Transverse colon (tissue), 4 donors: ENCODE measurements around the gene CBX2. TPM values are rescaled to one million over a fixed set of nuclear protein-coding genes. Genes with fewer than 3 reads are reported as not detected.

Experiments used
- DNase-seq: peaks from one replicate; pipeline ENCODE4 v3.0.0-alpha.2; 2019
- H3K27ac ChIP-seq, 4 donors: fragments of 200-600 bp; sonication (generic); 2 replicates each; pipeline ENCODE4 v1.5.1; 2016 to 2018; ENCODE audit warnings: inconsistent platforms in 4 of 4
- H3K27me3 ChIP-seq: fragments of 200-600 bp; sonication (generic); 2 replicates; pipeline ENCODE4 v1.5.1; 2017; ENCODE audit warnings: inconsistent platforms
- H3K36me3 ChIP-seq, 4 donors: fragments of 200-600 bp; sonication (generic); 2 replicates each; pipeline ENCODE4 v1.5.1; 2017 to 2019; ENCODE audit warnings: inconsistent platforms in 4 of 4
- H3K4me1 ChIP-seq, 4 donors: fragments of 200-600 bp; sonication (generic); 2 replicates each; pipeline ENCODE4 v1.5.1; 2017 to 2020; ENCODE audit warnings: inconsistent platforms in 4 of 4
- H3K4me3 ChIP-seq, 4 donors: fragments of 200-600 bp; sonication (generic); 1 replicate in 1 of 4; 2 replicates in 3 of 4; pipeline versions ENCODE4 v1.5.1 to v1.6.1; 2017 to 2019; ENCODE audit warnings: inconsistent platforms in 4 of 4
- H3K9me3 ChIP-seq, 2 donors: fragments of 200-600 bp; sonication (generic); 2 replicates each; pipeline ENCODE4 v1.5.1; 2017 to 2019; ENCODE audit warnings: inconsistent platforms in 2 of 2
- EP300 ChIP-seq: sonication (generic); formaldehyde crosslinking; IDR thresholded peaks from one replicate; pipeline ENCODE4 v1.6.1; 2017; ENCODE audit warnings: antibody characterized with exemption, low read depth
- POLR2A ChIP-seq: fragments of 450-650 bp; IDR thresholded peaks from one replicate; pipeline ENCODE4 v1.6.1; 2016; ENCODE audit warnings: antibody characterized with exemption, mild to moderate bottlenecking, moderate library complexity
- POLR2AphosphoS5 ChIP-seq, 3 donors: sonication (generic); formaldehyde crosslinking; IDR thresholded peaks; one replicate each; pipeline ENCODE4 v1.6.1; 2016; ENCODE audit warnings: antibody characterized with exemption in 3 of 3
- WGBS, 2 donors: methylation state at CpG; one replicate each; pipeline ENCODE4 v1.1.5; 2018; ENCODE audit warnings: low coverage in 1 of 2; 5-methylcytosine and 5-hydroxymethylcytosine counted together
- in situ Hi-C, 4 donors: fragments of 200-750 bp; cut with MboI; loops; one replicate each; pipeline versions ENCODE4 v1.15.0 to v1.15.1; 2017; ENCODE audit warnings: low sequenced_read_pairs in 3 of 4, low pct_ligation_motif_present in 1 of 4, low pct_unique_long_range_greater_than_20kb in 1 of 4
- intact Hi-C: fragments of 100-400 bp; cut with DNase I; formaldehyde crosslinking; loops from one replicate; pipeline ENCODE4 v1.15.1; 2023; ENCODE audit warnings: low total_unique reads
- total RNA-seq, 4 donors: library from RNA; depleted of rRNA; stranded (reverse); fragments of >200 nt; gene quantifications; one replicate each; pipeline ENCODE4 v1.1.0, GENCODE V29; 2016
- TF ChIP-seq, protein P1 (sequence below), 5 experiments: fragments of 200-600 bp in 3 of 5; fragments of 450-650 bp in 2 of 5; sonication (generic) in 3 of 5; IDR thresholded peaks; 1 replicate in 2 of 5; 2 replicates in 3 of 5; pipeline ENCODE4 v1.5.1; 2016 to 2017; ENCODE audit warnings: antibody characterized with exemption in 5 of 5, inconsistent platforms in 3 of 5, mild to moderate bottlenecking in 2 of 5, moderate library complexity in 1 of 5

CBX2 gene
- total RNA-seq, 4 donors from 2014 or later, result 0.27 to 0.64 TPM; not detected in 2

DNA sequence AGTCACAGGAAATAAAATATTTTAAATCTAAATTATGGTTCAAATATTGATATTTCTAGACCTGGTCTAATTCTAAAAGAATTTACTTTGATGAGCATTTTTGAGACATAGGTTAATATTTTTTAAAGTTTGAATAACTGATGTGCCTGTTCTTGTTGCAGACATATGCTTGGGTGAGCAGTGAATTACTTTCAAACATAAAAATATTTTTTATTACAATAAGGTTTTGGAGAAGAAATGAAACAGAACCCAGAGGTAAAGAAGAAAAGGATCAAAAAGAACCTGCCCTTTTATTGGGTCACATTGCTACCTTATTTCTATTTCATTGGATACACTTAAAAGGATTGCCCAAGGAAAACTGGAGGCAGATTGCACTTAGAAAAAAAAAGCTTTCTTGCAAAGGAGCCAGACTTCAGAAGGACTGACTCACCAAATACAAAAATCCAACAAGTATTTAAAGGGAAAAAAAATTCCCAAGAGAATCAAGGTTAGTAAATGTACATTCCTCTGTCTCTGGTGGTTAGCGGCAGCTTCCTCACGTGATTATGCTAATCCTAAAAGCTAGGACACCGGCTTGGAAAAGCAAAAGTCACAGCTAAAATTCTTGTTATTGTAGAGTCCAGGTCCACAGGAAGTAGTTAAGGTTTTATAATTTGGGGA, 28.7 kb upstream of the CBX2 start:
- TF ChIP-seq EP300 (no peak), POLR2AphosphoS5 (IDR thresholded peaks at IDR 0.05) (no peak), POLR2A (no peak)
- TF ChIP-seq, protein P1, sequence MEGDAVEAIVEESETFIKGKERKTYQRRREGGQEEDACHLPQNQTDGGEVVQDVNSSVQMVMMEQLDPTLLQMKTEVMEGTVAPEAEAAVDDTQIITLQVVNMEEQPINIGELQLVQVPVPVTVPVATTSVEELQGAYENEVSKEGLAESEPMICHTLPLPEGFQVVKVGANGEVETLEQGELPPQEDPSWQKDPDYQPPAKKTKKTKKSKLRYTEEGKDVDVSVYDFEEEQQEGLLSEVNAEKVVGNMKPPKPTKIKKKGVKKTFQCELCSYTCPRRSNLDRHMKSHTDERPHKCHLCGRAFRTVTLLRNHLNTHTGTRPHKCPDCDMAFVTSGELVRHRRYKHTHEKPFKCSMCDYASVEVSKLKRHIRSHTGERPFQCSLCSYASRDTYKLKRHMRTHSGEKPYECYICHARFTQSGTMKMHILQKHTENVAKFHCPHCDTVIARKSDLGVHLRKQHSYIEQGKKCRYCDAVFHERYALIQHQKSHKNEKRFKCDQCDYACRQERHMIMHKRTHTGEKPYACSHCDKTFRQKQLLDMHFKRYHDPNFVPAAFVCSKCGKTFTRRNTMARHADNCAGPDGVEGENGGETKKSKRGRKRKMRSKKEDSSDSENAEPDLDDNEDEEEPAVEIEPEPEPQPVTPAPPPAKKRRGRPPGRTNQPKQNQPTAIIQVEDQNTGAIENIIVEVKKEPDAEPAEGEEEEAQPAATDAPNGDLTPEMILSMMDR (IDR thresholded peaks at IDR 0.05), result no peak
- Histone ChIP-seq H3K4me3 (no peak overlapping the region), H3K27me3 (peaks cover 93% of the 10 kb centered on the region), H3K27ac (no peak overlapping the region), H3K36me3 (no peaks in the 10 kb centered on the region), H3K4me1 (peaks cover 0 to 8% (median 0%) of the 10 kb centered on the region in 4 donors), H3K9me3 (no peaks in the 10 kb centered on the region)
- in situ Hi-C loops (no loop called here), intact Hi-C loops (no loop called here)
- DNase-seq, result no peak
- WGBS, 2 donors, result 58 to 62% methylated on average over 3 of the region's 3 CpGs

DNA sequence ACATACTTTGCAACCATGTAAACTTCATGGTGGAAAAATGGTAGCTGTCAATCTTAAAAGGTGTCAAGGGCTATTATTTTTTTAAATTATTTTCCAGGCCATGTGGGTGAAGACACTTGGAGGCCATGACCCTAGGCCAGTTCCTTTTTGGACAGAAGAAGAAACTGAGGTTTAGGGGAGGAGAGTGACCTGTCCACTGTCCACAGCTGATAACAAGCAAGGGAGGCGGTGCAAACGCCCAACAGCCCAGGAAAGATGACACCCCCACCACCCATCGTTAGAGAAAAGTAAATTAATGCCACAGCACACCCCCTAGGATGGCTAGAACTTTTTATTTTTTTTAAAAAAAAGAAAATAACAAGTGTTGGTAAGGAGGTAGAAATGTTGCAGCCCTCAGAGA, 28.0 kb upstream of the CBX2 start:
- H3K4me3 ChIP-seq, result no peak overlapping the region
- TF ChIP-seq, protein P1 (IDR thresholded peaks at IDR 0.05), result no peak
- TF ChIP-seq POLR2A (no peak), POLR2AphosphoS5 (IDR thresholded peaks at IDR 0.05) (no peak), EP300 (no peak)
- H3K27ac ChIP-seq, result no peak overlapping the region
- 49% methylated on average over 3 of the region's 3 CpGs; no CpG with 5 or more reads in 1 of the 2 donors for WGBS, 2 donors
- H3K9me3 ChIP-seq, result no peaks in the 10 kb centered on the region
- in situ Hi-C loops (no loop called here), intact Hi-C loops (no loop called here)
- H3K27me3 ChIP-seq, result peaks cover 96% of the 10 kb centered on the region
- DNase-seq, result no peak
- no peaks in the 10 kb centered on the region for H3K36me3 ChIP-seq
- H3K4me1 ChIP-seq, result peaks cover 0 to 8% (median 0%) of the 10 kb centered on the region in 4 donors

DNA sequence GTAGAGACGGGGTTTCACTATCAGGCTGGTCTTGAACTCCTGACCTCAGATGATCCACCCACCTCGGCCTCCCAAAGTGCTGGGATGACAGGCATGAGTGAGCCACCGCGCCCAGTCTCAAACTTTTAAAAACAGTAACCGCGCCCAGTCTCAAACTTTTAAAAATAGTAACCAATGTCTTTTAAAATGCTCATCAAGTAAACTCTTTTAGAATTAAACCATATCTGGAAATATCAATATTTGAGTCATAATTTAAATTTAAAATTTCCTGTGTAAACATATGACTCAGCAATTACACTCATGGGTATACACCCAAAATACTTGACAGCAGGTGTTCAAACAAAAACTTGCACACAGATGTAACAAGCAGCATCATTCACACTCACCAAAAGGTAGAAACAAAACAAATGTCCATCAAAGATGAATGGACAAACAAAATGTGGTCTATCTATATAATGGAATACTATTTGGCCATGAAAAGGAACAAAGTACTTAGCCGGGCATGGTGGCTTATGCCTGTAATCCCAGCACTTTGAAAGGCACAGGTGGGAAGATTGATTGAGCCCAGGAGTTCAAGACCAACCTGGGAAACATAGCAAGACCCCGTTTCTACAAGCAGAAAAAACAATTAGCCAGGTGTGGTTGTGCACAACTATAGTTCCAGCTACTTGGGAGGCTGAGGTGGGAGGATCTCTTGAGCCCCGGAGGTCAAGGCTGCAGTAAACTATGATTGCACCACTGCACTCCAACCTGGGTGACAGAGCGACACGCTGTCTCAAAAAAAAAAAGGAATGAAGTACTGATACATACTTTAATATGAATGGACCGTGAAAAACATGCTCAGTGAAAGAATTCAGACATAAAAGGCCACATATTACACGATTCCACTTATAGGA, 27.1 kb upstream of the CBX2 start:
- no peak for DNase-seq
- no peak overlapping the region for H3K4me3 ChIP-seq
- no peak for TF ChIP-seq POLR2AphosphoS5 (IDR thresholded peaks at IDR 0.05)
- no peak for TF ChIP-seq POLR2A
- TF ChIP-seq EP300, result no peak
- TF ChIP-seq, protein P1 (IDR thresholded peaks at IDR 0.05), result no peak
- H3K9me3 ChIP-seq, result no peaks in the 10 kb centered on the region
- peaks cover 98% of the 10 kb centered on the region for H3K27me3 ChIP-seq
- no peak overlapping the region for H3K27ac ChIP-seq
- no peaks in the 10 kb centered on the region for H3K36me3 ChIP-seq
- in situ Hi-C loops, result no loop called here
- H3K4me1 ChIP-seq, result peaks cover 0 to 8% (median 0%) of the 10 kb centered on the region in 4 donors
- intact Hi-C loops, result no loop called here
- 55 to 56% methylated on average over 11 to 13 of the region's 13 CpGs for WGBS, 2 donors

DNA sequence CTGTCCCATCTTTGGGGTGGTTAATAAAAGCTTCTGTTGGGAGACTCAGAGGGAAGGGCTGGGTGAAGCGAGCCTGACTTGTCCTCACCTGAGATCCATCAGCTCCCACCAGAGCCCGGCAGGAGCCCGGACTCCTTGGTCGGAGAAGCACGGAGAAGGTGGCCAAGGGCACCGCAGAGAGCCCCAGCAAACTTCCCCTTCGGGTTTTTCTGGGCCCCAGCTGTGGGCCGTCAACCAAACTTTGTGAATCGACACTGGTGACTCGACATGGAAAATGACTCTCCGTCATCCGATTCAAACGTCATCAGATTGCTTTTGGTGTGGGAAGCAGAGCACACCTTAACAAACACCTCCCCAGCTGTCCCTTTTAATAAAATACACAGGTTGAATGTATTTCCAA, 25.8 kb upstream of the CBX2 start:
- no peak for DNase-seq
- Histone ChIP-seq H3K9me3 (no peaks in the 10 kb centered on the region), H3K27ac (no peak overlapping the region), H3K4me3 (no peak overlapping the region), H3K36me3 (no peaks in the 10 kb centered on the region), H3K27me3 (peaks cover 97% of the 10 kb centered on the region), H3K4me1 (peaks cover 0 to 6% (median 0%) of the 10 kb centered on the region in 4 donors)
- TF ChIP-seq POLR2AphosphoS5 (IDR thresholded peaks at IDR 0.05) (no peak), POLR2A (no peak), EP300 (no peak)
- TF ChIP-seq, protein P1 (IDR thresholded peaks at IDR 0.05), result no peak
- in situ Hi-C loops (no loop called here), intact Hi-C loops (no loop called here)
- 59 to 66% methylated on average over 4 to 13 of the region's 13 CpGs for WGBS, 2 donors
